ENCODE results near the gene NR2F1-AS1.

NR2F1-AS1 gene

DNA sequence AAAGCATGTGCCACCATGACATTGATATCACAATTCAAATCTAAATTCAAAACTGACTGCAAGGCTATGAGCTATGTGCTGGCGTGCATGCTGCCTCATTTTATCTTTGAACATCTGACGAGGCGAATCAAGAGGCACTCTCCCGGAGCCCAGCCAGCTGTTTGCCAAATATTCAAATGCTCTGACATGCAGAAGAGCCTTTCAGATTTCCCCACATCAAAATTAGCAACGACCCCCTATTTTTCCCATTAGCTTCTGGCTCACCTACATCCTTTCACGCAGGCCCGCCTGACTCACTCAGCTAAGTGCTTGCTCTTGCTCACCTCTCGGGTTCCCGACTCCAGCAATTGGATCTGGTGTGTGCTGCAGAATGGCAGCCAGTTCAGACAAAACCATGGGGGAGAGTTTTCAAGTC, 159.0 kb downstream of the NR2F1-AS1 start:
- POLR2A ChIA-PET: no interaction called here

DNA sequence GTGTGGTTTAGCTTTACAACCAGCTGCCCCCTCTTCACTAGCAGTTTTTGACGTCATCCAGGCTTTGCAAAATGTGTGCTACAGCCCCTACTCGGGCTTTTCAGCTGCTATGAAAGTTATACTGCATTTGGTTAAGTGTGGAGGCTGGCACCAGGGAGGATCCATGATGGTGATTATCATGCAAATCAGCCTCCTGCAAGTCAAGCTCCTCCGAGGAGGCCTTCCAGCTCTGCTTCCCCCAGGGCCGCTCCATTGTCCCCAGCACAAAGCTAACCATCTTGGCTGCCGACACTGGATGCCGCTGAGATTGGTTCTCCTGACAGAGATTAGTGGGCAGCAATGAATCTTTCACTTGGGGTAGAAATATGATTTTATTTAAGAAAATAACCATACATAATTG, 159.6 kb downstream of the NR2F1-AS1 start:
- DNase-seq (ENCODE audit: extremely low spot score): no peak
- POLR2A ChIA-PET: no interaction called here
- CTCF ChIA-PET: no interaction called here
- TF ChIP-seq LEF1 (IDR thresholded peaks at IDR 0.05; ENCODE audit: borderline replicate concordance) (no peak), NFRKB (IDR thresholded peaks at IDR 0.05) (no peak)

More for the DNA sequence above, 159.0 kb downstream of the NR2F1-AS1 start:
- DNase-seq (ENCODE audit: extremely low spot score): no peak
- TF ChIP-seq FOXM1 (IDR thresholded peaks at IDR 0.05; ENCODE audit: borderline replicate concordance) (no peak), NFRKB (IDR thresholded peaks at IDR 0.05) (no peak), TARDBP (IDR thresholded peaks at IDR 0.05) (no peak), SP1 (IDR thresholded peaks at IDR 0.05) (no peak), HDGF (IDR thresholded peaks at IDR 0.05; ENCODE audit: borderline replicate concordance) (no peak), ELF4 (IDR thresholded peaks at IDR 0.05) (no peak), BHLHE40 (IDR thresholded peaks at IDR 0.05; ENCODE audit: borderline replicate concordance) (no peak), FOXA1 (IDR thresholded peaks at IDR 0.05) (no peak), ARNT (IDR thresholded peaks at IDR 0.05) (no peak), FOXK2 (IDR thresholded peaks at IDR 0.05) (no peak), LEF1 (IDR thresholded peaks at IDR 0.05; ENCODE audit: borderline replicate concordance) (no peak), L3MBTL2 (conservative IDR thresholded peaks at IDR 0.05) (no peak), SUZ12 (IDR thresholded peaks at IDR 0.05) (no peak), CTBP1 (IDR thresholded peaks at IDR 0.05; ENCODE audit: borderline replicate concordance) (no peak)
- TF ChIP-seq, protein P1, sequence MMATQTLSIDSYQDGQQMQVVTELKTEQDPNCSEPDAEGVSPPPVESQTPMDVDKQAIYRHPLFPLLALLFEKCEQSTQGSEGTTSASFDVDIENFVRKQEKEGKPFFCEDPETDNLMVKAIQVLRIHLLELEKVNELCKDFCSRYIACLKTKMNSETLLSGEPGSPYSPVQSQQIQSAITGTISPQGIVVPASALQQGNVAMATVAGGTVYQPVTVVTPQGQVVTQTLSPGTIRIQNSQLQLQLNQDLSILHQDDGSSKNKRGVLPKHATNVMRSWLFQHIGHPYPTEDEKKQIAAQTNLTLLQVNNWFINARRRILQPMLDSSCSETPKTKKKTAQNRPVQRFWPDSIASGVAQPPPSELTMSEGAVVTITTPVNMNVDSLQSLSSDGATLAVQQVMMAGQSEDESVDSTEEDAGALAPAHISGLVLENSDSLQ (IDR thresholded peaks at IDR 0.05): no peak
- CTCF ChIA-PET: no interaction called here

DNA sequence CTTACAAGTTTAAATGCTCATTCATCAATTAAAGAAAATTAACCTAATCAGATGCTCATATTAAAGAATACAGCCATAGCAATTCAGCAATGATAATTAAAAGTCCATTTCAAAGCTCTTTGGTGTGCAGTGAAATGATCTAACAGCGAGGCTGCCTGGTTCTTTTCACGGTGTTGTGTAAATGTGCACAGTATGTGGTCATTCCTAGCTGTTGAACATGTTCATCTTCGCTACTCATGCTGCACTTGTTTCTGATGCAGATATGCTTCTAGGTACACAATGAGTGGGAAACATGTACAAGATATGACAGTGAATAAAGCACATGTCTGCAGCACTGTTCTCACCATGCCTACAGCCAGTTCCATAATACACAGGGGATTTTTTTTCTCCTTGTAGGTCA, 163.5 kb downstream of the NR2F1-AS1 start:
- no peak for DNase-seq (ENCODE audit: extremely low spot score)
- CTCF ChIA-PET: no interaction called here
- POLR2A ChIA-PET: no interaction called here

DNA sequence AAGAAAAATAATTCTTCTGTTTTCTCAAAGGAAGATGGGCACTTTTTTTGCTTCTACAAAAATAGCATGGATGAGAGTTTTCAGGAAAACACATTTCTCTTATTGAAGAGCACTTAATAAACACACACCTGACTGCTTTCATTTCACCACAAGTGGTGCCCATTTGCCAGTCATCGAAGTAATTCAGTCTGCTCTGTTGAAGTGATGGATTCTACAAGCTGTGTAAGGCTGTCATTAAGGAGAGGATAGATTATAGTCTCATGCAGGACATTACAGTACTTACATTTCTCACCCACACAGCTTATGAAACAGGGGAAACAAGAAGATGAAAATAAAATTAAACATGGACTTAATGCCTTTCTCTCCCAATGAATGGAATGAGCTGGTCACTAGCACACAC, 165.2 kb downstream of the NR2F1-AS1 start:
- ChIA-PET CTCF (interaction anchor here (0.6 to 0.9 kb wide), 2 partner anchors 15 to 29 kb away, joined by 3 to 5 read pairs; no protein-coding TSS in a partner anchor), POLR2A (no interaction called here)
- TF ChIP-seq NFRKB (IDR thresholded peaks at IDR 0.05) (no peak), CTBP1 (IDR thresholded peaks at IDR 0.05; ENCODE audit: borderline replicate concordance) (no peak), BHLHE40 (IDR thresholded peaks at IDR 0.05; ENCODE audit: borderline replicate concordance) (no peak), TARDBP (IDR thresholded peaks at IDR 0.05) (no peak), LEF1 (IDR thresholded peaks at IDR 0.05; ENCODE audit: borderline replicate concordance) (no peak), ELF4 (IDR thresholded peaks at IDR 0.05) (no peak), FOXK2 (IDR thresholded peaks at IDR 0.05) (no peak), ARNT (IDR thresholded peaks at IDR 0.05) (no peak), FOXA1 (IDR thresholded peaks at IDR 0.05) (no peak)
- TF ChIP-seq, protein P1 (IDR thresholded peaks at IDR 0.05): no peak
- DNase-seq (ENCODE audit: extremely low spot score): no peak

More for the DNA sequence above, 163.5 kb downstream of the NR2F1-AS1 start:
- TF ChIP-seq FOXK2 (IDR thresholded peaks at IDR 0.05) (no peak), ELF4 (IDR thresholded peaks at IDR 0.05) (no peak), HDGF (IDR thresholded peaks at IDR 0.05; ENCODE audit: borderline replicate concordance) (no peak), BHLHE40 (IDR thresholded peaks at IDR 0.05; ENCODE audit: borderline replicate concordance) (no peak)

DNA sequence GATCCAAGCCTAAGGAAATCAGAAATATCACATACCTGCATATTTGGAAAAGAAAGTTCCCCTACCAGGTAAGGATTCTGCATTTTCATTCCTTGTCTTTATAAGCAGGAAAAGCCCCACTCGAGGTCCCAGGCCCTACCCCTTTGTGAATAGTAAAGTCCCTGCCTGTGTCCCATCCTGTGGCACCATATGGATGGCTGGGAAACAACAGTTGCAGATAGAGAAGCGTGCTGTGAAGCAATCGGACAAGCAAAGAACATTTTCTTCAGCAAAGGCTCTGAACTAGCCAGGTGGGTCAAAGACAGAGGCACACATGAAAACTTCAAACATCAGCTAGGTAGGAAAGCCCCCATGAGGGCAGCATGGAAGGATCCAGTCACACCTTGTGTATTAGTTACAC, 169.3 kb downstream of the NR2F1-AS1 start:
- DNase-seq (ENCODE audit: extremely low spot score): no peak
- ChIA-PET POLR2A (no interaction called here), CTCF (no interaction called here)
- TF ChIP-seq HDGF (IDR thresholded peaks at IDR 0.05; ENCODE audit: borderline replicate concordance): no peak
- no peak for TF ChIP-seq BHLHE40 (IDR thresholded peaks at IDR 0.05; ENCODE audit: borderline replicate concordance)
- TF ChIP-seq SP1 (IDR thresholded peaks at IDR 0.05): no peak
- no peak for TF ChIP-seq L3MBTL2 (conservative IDR thresholded peaks at IDR 0.05)
- TF ChIP-seq ELF4 (IDR thresholded peaks at IDR 0.05): no peak
- TF ChIP-seq FOXK2 (IDR thresholded peaks at IDR 0.05): no peak
- no peak for TF ChIP-seq NFRKB (IDR thresholded peaks at IDR 0.05)
- TF ChIP-seq FOXM1 (IDR thresholded peaks at IDR 0.05; ENCODE audit: borderline replicate concordance): no peak
- no peak for TF ChIP-seq SUZ12 (IDR thresholded peaks at IDR 0.05)
- no peak for TF ChIP-seq TARDBP (IDR thresholded peaks at IDR 0.05)
- TF ChIP-seq, protein P1 (IDR thresholded peaks at IDR 0.05): no peak
- TF ChIP-seq ARNT (IDR thresholded peaks at IDR 0.05): no peak
- TF ChIP-seq ZNF384 (IDR thresholded peaks at IDR 0.05): no peak
- no peak for TF ChIP-seq CTBP1 (IDR thresholded peaks at IDR 0.05; ENCODE audit: borderline replicate concordance)
- no peak for TF ChIP-seq FOXA1 (IDR thresholded peaks at IDR 0.05)
- TF ChIP-seq LEF1 (IDR thresholded peaks at IDR 0.05; ENCODE audit: borderline replicate concordance): no peak

DNA sequence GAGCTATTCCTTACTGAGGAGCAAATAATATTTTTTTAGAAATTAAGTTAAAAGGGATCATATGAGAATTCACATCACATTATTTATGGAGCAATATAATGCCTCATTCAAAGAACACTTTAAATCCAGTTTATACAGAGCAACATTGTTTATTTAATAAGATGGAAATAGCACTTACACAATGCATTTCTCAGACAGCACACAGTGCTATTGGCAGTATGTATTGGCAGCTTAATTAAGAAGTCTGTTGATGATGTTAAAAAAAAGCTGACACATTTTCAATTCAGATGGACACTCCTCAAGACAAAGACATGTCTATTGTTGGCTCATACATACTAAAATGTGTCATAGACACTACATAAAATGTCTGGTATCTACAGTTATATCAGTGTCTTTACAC, 171.3 kb downstream of the NR2F1-AS1 start:
- no peak for DNase-seq (ENCODE audit: extremely low spot score)
- ChIA-PET CTCF (no interaction called here), POLR2A (no interaction called here)
- no peak for TF ChIP-seq NFRKB (IDR thresholded peaks at IDR 0.05)
- TF ChIP-seq SP1 (IDR thresholded peaks at IDR 0.05): no peak
- no peak for TF ChIP-seq FOXA1 (IDR thresholded peaks at IDR 0.05)
- no peak for TF ChIP-seq FOXK2 (IDR thresholded peaks at IDR 0.05)
- no peak for TF ChIP-seq ZNF384 (IDR thresholded peaks at IDR 0.05)
- no peak for TF ChIP-seq L3MBTL2 (conservative IDR thresholded peaks at IDR 0.05)
- TF ChIP-seq LEF1 (IDR thresholded peaks at IDR 0.05; ENCODE audit: borderline replicate concordance): no peak
- TF ChIP-seq SUZ12 (IDR thresholded peaks at IDR 0.05): no peak
- no peak for TF ChIP-seq FOXM1 (IDR thresholded peaks at IDR 0.05; ENCODE audit: borderline replicate concordance)
- no peak for TF ChIP-seq CTBP1 (IDR thresholded peaks at IDR 0.05; ENCODE audit: borderline replicate concordance)
- TF ChIP-seq BHLHE40 (IDR thresholded peaks at IDR 0.05; ENCODE audit: borderline replicate concordance): no peak
- TF ChIP-seq ELF4 (IDR thresholded peaks at IDR 0.05): no peak
- no peak for TF ChIP-seq HDGF (IDR thresholded peaks at IDR 0.05; ENCODE audit: borderline replicate concordance)
- TF ChIP-seq TARDBP (IDR thresholded peaks at IDR 0.05): no peak
- TF ChIP-seq ARNT (IDR thresholded peaks at IDR 0.05): no peak
- TF ChIP-seq, protein P1 (IDR thresholded peaks at IDR 0.05): no peak
